ENCODE data around the gene EDA. TPM values are rescaled to one million over a fixed set of nuclear protein-coding genes. Genes with fewer than 3 reads are reported as not detected.

EDA gene
- total and polyA plus RNA-seq, 2 of the 13 experiments (the other 11 are each of a cell fraction or from before 2014, with no cell fraction given), result 8.8 to 11.2 TPM

- H4K20me1 ChIP-seq (ENCODE audit: insufficient read depth, low read length), result no peaks in the 10 kb centered on the region
- H3K9ac ChIP-seq (ENCODE audit: insufficient read depth, low read depth, low read length), result no peak within 1 kb of the TSS
- no peak within 1 kb of the TSS for H3K4me2 ChIP-seq (ENCODE audit: low read depth, low read length)
- WGBS (ENCODE audit: low lambda C conversion rate), result 69% methylated on average over 13 of the region's 14 CpGs
- intact Hi-C loops (cut with micrococcal nuclease; ENCODE audit: unreplicated experiment) (no loop called here), in situ Hi-C loops (cut with HindIII; ENCODE audit: extremely low pct_ligation_motif_present, low pct_unique_long_range_greater_than_20kb) (no loop called here)
- no peaks in the 10 kb centered on the region for H3K36me3 ChIP-seq (replicated peaks in 1 of 2; ENCODE audit: control insufficient read depth in 1 of 2, insufficient read depth in 2 of 2, low read length in 2 of 2)
- BruUV-seq (replicated peaks), result no TSS peak
- H3K9me3 ChIP-seq (ENCODE audit: low read length), result no peaks in the 10 kb centered on the region
- no peaks in the 10 kb centered on the region for H3K79me2 ChIP-seq (ENCODE audit: insufficient read depth, low read length)
- H3K4me1 ChIP-seq (ENCODE audit: insufficient read depth, low read length), result no peaks in the 10 kb centered on the region
- TF ChIP-seq ZSCAN5A (CRISPR knock-in tag; IDR thresholded peaks at IDR 0.05; ENCODE audit: borderline replicate concordance) (no peak), SUZ12 (IDR thresholded peaks at IDR 0.05; ENCODE audit: low read depth, low read length) (no peak), MEF2D (CRISPR knock-in tag; IDR thresholded peaks at IDR 0.05) (no peak), SMAD3 (CRISPR knock-in tag; IDR thresholded peaks at IDR 0.05) (no peak), ZNF777 (CRISPR knock-in tag; IDR thresholded peaks at IDR 0.05) (no peak), ZNF567 (CRISPR knock-in tag; IDR thresholded peaks at IDR 0.05; ENCODE audit: borderline replicate concordance) (no peak), SRY (CRISPR knock-in tag; IDR thresholded peaks at IDR 0.05) (no peak), ZNF160 (CRISPR knock-in tag; IDR thresholded peaks at IDR 0.05) (no peak), ZNF501 (CRISPR knock-in tag; IDR thresholded peaks at IDR 0.05) (no peak), ZNF282 (IDR thresholded peaks at IDR 0.05; ENCODE audit: partially characterized antibody) (no peak), ZFP36L1 (CRISPR knock-in tag; IDR thresholded peaks at IDR 0.05) (no peak), HMG20B (CRISPR knock-in tag; conservative IDR thresholded peaks at IDR 0.05) (no peak), MED8 (CRISPR knock-in tag; IDR thresholded peaks at IDR 0.05; ENCODE audit: insufficient replicate concordance) (no peak), MTF2 (CRISPR knock-in tag; IDR thresholded peaks at IDR 0.05; ENCODE audit: borderline replicate concordance) (no peak), ZNF44 (CRISPR knock-in tag; IDR thresholded peaks at IDR 0.05) (no peak), FOXP4 (CRISPR knock-in tag; IDR thresholded peaks at IDR 0.05) (no peak), RELA (CRISPR knock-in tag; IDR thresholded peaks at IDR 0.05) (no peak), RBFOX2 (IDR thresholded peaks at IDR 0.05; ENCODE audit: low read depth, low read length) (no peak), ZNF564 (CRISPR knock-in tag; IDR thresholded peaks at IDR 0.05) (no peak), ZNF224 (CRISPR knock-in tag; IDR thresholded peaks at IDR 0.05) (no peak)
- H3K27ac ChIP-seq (ENCODE audit: extremely low read length, insufficient read depth, low read length), result no peak within 1 kb of the TSS
- H3K4me3 ChIP-seq (replicated peaks in 1 of 3; ENCODE audit: insufficient read depth in 1 of 3, low read depth in 2 of 3, low read length in 3 of 3), result no peak within 1 kb of the TSS
- ATAC-seq, result no peak
- 0 out of 5 replicates have a peak, but pooled peaks cover 0 to 4% of the 10 kb centered on the region in 2 experiments for H3K27me3 ChIP-seq (ENCODE audit: control insufficient read depth in 1 of 2, insufficient read depth in 2 of 2, low read length in 2 of 2)
- CTCF ChIA-PET (ENCODE audit: low intra/inter-chr PET ratio, low total read pairs), result no interaction called here
- no peak for DNase-seq (ENCODE audit: low spot score)
- FAIRE-seq, result no peak
- H2AFZ ChIP-seq (ENCODE audit: low read length), result no peak within 1 kb of the TSS
- POLR2A ChIA-PET, result no interaction called here
These were observed 446.2 kb downstream of the EDA start, which contains the start of gene OTUD6A for GRCh38 chrX:70062076-70062475. Gene OTUD6A, plus strand, starts transcription at chrX:70062457. Its CDS starts 68 bp downstream, at chrX:70062525.
